Testis (tissue), 2 donors: Measurements from ENCODE around the gene ACADVL.

ENCODE experiments used
- POLR2A ChIP-seq: fragments of 450-650 bp; IDR thresholded peaks from one replicate; pipeline ENCODE4 v1.6.1; 2017; ENCODE audit warnings: antibody characterized with exemption, mild to moderate bottlenecking, moderate library complexity
- TF ChIP-seq, protein P1 (sequence below), 3 experiments: fragments of 450-650 bp in 2 of 3; fragments of 200-600 bp in 1 of 3; sonication (generic) in 1 of 3; IDR thresholded peaks; one replicate each; pipeline ENCODE4 v1.5.1; 2016 to 2019; ENCODE audit warnings: antibody characterized with exemption in 3 of 3, mild to moderate bottlenecking in 2 of 3, moderate library complexity in 1 of 3

DNA sequence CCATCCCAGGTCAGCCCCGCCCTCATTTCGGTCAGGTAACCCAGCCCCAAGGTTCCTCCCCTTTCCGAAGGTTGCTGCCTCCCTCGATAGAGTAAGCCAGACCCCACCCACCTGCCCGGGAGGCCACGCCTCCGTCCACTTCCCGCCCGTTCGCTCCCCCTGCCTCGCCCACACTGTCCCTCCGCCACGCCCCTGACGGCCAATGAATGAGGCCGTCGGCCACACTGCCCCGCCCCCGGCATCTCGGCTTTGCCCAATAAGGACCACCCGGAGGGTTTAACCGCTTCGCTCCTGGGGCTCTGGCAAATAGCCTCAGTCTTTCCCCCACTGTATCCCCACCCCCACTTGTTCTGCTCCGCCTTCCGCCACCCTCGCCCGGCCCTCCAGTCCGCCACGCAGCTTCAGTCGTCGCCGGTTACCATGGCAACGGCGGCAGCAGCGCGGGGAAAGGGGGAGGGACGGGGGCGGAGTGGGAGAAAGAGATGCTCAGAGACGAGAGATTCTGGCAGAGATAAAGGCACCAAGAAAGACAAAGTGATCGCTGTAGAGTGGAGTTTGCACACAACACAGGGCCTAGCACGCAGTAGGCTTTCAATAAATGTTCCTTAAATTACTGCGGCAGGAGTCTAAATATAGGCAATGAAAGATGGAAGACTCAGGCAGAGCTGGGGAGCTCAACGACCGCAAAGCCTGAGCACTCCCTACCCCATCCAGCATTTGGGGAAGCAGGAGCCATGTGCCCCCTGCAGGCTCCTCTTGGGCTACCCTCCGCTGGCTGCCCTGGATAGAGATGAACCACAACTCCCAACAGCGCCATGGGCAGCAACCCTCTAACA is 5.2 kb upstream of the ACADVL start:
- TF ChIP-seq, protein P1, sequence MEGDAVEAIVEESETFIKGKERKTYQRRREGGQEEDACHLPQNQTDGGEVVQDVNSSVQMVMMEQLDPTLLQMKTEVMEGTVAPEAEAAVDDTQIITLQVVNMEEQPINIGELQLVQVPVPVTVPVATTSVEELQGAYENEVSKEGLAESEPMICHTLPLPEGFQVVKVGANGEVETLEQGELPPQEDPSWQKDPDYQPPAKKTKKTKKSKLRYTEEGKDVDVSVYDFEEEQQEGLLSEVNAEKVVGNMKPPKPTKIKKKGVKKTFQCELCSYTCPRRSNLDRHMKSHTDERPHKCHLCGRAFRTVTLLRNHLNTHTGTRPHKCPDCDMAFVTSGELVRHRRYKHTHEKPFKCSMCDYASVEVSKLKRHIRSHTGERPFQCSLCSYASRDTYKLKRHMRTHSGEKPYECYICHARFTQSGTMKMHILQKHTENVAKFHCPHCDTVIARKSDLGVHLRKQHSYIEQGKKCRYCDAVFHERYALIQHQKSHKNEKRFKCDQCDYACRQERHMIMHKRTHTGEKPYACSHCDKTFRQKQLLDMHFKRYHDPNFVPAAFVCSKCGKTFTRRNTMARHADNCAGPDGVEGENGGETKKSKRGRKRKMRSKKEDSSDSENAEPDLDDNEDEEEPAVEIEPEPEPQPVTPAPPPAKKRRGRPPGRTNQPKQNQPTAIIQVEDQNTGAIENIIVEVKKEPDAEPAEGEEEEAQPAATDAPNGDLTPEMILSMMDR (IDR thresholded peaks at IDR 0.05), result peak; percentile 10 to 42 (median 13)
- TF ChIP-seq POLR2A, result no peak
